ENCODE data around the gene OPN1SW. TPM values are rescaled to one million over a fixed set of nuclear protein-coding genes. Genes with fewer than 3 reads are reported as not detected.

OPN1SW gene
- total and polyA plus RNA-seq, 9 of the 15 experiments (the other 6 are each of a cell fraction or from before 2014, with no cell fraction given): 0.84 to 1.0 TPM; not detected in 7

DNA sequence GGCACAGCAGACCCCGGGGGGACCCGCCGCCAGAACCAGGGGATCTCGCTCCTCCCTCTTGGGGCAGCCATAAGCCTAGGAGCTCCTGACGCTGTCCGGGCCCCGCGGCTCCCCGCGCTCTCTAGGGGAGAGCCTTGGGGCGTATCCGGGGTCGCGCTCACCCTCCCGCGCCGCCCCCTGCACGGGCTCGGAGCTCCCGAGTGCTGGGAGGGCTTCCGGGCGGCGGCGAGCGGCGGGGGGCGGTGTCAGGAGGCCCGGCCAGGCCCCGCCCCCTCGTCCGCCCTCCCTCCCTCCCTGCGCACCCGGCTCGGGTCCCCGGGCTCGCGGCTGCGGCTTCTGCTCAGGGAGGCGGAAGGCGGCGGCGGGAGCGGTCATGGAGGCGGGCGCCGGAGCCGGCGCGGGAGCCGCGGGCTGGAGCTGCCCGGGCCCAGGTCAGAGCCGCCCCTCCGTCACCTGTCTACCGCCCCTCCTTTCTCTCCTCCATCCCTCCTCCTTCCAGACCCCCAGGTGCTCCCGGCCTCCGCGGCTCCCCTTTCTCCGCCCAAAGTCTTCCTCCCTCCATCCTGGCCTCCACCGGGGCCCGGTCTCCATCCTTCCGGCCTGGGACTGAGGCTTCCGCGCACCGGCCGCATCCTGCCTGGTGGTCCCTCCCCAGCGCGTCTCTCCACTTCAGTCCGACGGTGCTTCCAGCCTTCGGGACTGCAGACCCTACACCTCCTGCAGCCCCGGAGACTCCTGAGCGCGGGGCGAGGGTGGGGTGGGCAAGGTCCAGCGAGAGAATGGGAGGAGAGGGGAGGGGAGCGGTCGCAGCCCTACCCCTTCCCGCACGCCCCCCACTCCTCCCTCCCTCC is 15.8 kb upstream of the OPN1SW start, which contains the start of gene CCDC136 (continued):
- TF ChIP-seq PBX2 (CRISPR knock-in tag; IDR thresholded peaks at IDR 0.05; ENCODE audit: low read depth) (no peak), PBX2 (tag; conservative IDR thresholded peaks at IDR 0.05; ENCODE audit: low read depth) (no peak), ZNF584 (CRISPR knock-in tag; IDR thresholded peaks at IDR 0.05; ENCODE audit: low read depth) (no peak), TEAD4 (IDR thresholded peaks at IDR 0.05; ENCODE audit: low read length) (no peak), TEAD4 (CRISPR knock-in tag; IDR thresholded peaks at IDR 0.05; ENCODE audit: borderline replicate concordance) (no peak), TEAD2 (tag; IDR thresholded peaks at IDR 0.05) (no peak), CEBPB (tag; IDR thresholded peaks at IDR 0.05) (no peak), STAT5B (CRISPR knock-in tag; IDR thresholded peaks at IDR 0.05) (no peak), TCF7L2 (IDR thresholded peaks at IDR 0.05; ENCODE audit: low read depth, low read length) (no peak), POU5F1 (IDR thresholded peaks at IDR 0.05; ENCODE audit: borderline replicate concordance, low read depth, low read length, partially characterized antibody) (no peak), ZBTB26 (CRISPR knock-in tag; IDR thresholded peaks at IDR 0.05) (0 out of 2 replicates have a peak, but pooled peaks have one; percentile 75), BRD4 (IDR thresholded peaks at IDR 0.05) (0 out of 2 replicates have a peak, but pooled peaks have one; percentile 56)
- TF ChIP-seq, protein P1, sequence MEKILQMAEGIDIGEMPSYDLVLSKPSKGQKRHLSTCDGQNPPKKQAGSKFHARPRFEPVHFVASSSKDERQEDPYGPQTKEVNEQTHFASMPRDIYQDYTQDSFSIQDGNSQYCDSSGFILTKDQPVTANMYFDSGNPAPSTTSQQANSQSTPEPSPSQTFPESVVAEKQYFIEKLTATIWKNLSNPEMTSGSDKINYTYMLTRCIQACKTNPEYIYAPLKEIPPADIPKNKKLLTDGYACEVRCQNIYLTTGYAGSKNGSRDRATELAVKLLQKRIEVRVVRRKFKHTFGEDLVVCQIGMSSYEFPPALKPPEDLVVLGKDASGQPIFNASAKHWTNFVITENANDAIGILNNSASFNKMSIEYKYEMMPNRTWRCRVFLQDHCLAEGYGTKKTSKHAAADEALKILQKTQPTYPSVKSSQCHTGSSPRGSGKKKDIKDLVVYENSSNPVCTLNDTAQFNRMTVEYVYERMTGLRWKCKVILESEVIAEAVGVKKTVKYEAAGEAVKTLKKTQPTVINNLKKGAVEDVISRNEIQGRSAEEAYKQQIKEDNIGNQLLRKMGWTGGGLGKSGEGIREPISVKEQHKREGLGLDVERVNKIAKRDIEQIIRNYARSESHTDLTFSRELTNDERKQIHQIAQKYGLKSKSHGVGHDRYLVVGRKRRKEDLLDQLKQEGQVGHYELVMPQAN (IDR thresholded peaks at IDR 0.05; ENCODE audit: borderline replicate concordance): peak; percentile 32; the same call in 1 of the 2 replicates
- TF ChIP-seq, protein P2, sequence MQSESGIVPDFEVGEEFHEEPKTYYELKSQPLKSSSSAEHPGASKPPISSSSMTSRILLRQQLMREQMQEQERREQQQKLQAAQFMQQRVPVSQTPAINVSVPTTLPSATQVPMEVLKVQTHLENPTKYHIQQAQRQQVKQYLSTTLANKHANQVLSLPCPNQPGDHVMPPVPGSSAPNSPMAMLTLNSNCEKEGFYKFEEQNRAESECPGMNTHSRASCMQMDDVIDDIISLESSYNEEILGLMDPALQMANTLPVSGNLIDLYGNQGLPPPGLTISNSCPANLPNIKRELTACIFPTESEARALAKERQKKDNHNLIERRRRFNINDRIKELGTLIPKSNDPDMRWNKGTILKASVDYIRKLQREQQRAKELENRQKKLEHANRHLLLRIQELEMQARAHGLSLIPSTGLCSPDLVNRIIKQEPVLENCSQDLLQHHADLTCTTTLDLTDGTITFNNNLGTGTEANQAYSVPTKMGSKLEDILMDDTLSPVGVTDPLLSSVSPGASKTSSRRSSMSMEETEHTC (IDR thresholded peaks at IDR 0.05): no peak

Data from K562 (cell line).